Measurements from ENCODE around the gene TMEM51.

Gene TMEM51

DNA sequence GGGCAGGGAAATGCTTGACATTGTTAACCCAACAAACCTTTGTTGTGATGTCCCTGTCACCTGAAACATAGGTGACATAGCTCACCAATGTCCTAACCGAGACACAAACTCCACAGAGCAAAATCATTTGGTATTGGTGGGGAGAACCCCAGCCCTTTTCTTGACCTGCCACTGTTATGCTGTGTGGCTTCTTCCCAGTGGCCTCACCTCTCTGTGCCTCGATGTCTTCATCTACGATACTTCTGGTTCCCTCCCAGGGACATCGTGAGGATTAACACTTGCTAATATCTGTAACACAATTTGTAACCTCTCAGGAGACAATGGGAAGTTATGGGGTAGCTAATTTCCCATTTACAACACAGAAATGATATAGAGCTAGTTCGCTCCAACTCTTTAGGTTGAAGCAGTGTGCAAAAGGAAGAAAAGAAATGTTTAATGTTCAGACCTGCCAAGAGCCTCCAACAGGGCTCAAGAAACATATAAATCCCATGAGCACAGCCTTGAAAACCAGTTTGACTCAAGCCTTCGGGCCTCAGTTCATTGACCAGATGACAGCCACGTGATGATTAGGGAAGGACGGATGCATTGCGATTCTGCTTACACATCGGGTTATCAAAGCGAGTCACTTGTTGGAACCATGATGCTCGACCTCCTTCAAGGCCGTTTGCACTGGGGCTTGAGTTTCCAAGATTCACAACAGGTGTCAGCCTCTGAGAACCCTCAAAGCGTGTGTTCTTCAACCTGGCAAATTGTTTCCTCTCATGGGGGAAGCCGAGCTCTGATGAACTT lies 37.8 kb upstream of the TMEM51 start:
- no peaks in the 10 kb centered on the region for H3K36me3 ChIP-seq (ENCODE audit: control insufficient read depth, insufficient read depth, low read length)
- peaks cover 2% of the 10 kb centered on the region; the same call in 1 of the 2 replicates for H3K27me3 ChIP-seq (replicated peaks; ENCODE audit: control insufficient read depth, insufficient read depth, low read length)
- DNase-seq (ENCODE audit: extremely low read depth, insufficient read length) = no peak
- H3K4me3 ChIP-seq (replicated peaks; ENCODE audit: low read depth, low read length) = no peak overlapping the region
- TF ChIP-seq, protein P1, sequence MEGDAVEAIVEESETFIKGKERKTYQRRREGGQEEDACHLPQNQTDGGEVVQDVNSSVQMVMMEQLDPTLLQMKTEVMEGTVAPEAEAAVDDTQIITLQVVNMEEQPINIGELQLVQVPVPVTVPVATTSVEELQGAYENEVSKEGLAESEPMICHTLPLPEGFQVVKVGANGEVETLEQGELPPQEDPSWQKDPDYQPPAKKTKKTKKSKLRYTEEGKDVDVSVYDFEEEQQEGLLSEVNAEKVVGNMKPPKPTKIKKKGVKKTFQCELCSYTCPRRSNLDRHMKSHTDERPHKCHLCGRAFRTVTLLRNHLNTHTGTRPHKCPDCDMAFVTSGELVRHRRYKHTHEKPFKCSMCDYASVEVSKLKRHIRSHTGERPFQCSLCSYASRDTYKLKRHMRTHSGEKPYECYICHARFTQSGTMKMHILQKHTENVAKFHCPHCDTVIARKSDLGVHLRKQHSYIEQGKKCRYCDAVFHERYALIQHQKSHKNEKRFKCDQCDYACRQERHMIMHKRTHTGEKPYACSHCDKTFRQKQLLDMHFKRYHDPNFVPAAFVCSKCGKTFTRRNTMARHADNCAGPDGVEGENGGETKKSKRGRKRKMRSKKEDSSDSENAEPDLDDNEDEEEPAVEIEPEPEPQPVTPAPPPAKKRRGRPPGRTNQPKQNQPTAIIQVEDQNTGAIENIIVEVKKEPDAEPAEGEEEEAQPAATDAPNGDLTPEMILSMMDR (IDR thresholded peaks at IDR 0.05; ENCODE audit: insufficient read depth, low read length, poor library complexity, severe bottlenecking) = no peak

DNA sequence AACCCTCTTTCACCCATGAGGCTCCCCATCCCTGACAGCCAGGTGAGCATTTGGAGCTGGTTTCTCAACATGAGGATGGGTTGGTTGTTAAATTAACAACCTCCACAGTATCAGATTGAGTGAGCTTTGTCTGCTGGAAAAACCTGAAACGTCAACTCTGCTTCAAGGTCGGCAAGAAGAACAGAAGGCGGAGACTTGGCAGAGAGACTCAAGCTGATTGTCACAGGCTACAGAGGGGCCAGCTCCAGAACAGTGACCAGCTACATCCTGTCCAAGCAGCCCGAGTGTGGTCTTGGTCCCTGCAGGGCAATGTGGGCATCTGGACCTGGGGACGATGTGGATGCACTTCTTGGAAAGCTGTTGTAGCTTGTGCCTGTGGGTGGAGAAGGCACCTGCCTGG lies 36.6 kb upstream of the TMEM51 start:
- DNase-seq (ENCODE audit: extremely low read depth, insufficient read length) = no peak

DNA sequence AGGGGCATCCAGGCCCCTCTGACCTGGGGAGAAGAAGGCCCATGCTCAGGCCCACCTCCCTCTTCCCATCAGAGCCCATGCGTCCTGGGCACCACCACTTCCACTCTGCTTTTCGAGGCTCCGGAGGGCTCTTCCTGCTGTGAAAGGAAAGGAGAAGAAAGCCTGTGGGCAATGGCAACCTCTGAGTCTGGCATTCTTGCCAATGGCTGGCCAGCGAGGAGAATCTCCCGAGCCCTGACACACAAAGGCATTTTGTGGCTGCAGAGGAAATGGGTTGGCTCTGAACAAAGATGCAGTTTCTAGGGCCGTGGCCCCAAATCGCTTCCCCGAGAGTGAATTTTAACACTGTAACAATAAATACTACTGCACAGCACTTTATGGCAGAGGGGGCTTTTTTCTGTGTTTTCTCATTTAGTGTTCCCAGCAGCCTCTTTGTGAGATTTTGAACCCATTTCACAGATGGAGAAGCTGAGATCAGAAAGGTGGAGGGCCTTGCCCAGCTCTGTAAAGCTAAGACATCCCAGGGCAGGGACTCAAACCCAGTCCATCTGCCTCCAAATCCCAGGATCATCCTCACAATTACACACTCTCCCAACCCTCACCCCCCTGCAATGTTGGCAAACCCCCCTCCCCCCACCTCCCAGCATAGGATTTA lies 35.7 kb upstream of the TMEM51 start:
- no peaks in the 10 kb centered on the region for H3K36me3 ChIP-seq (ENCODE audit: control insufficient read depth, insufficient read depth, low read length)
- DNase-seq (ENCODE audit: extremely low read depth, insufficient read length) = no peak
- TF ChIP-seq, protein P1 (IDR thresholded peaks at IDR 0.05; ENCODE audit: insufficient read depth, low read length, poor library complexity, severe bottlenecking) = no peak
- peaks cover 2% of the 10 kb centered on the region; the same call in 1 of the 2 replicates for H3K27me3 ChIP-seq (replicated peaks; ENCODE audit: control insufficient read depth, insufficient read depth, low read length)
- no peak overlapping the region for H3K4me3 ChIP-seq (replicated peaks; ENCODE audit: low read depth, low read length)

More for the DNA sequence above, 36.6 kb upstream of the TMEM51 start:
- no peaks in the 10 kb centered on the region for H3K36me3 ChIP-seq (ENCODE audit: control insufficient read depth, insufficient read depth, low read length)
- H3K27me3 ChIP-seq (replicated peaks; ENCODE audit: control insufficient read depth, insufficient read depth, low read length) = peaks cover 2% of the 10 kb centered on the region; the same call in 1 of the 2 replicates
- H3K4me3 ChIP-seq (replicated peaks; ENCODE audit: low read depth, low read length) = no peak overlapping the region
- TF ChIP-seq, protein P1 (IDR thresholded peaks at IDR 0.05; ENCODE audit: insufficient read depth, low read length, poor library complexity, severe bottlenecking) = no peak

DNA sequence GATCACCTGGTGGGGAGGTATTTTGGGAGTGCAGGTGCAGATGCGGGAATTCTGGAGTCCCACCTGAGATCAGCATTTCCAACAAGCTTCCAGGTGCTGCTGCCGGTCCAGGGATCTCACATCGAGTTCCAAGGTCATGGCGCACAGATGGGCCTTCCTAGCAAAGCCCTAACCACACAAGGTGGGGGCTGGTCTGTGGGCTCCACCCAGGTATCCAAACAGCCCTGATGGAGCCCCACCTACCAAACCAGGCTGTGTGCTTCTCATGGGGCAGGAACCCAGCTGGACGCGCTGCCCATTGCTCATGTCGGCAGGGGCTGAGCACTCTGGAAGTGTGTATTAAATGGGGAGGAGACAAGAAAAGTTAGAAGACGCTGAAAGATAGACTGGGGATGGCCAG lies 35.0 kb upstream of the TMEM51 start:
- TF ChIP-seq, protein P1 (IDR thresholded peaks at IDR 0.05; ENCODE audit: insufficient read depth, low read length, poor library complexity, severe bottlenecking) = no peak
- Histone ChIP-seq H3K36me3 (ENCODE audit: control insufficient read depth, insufficient read depth, low read length) (no peaks in the 10 kb centered on the region), H3K27me3 (replicated peaks; ENCODE audit: control insufficient read depth, insufficient read depth, low read length) (peaks cover 2% of the 10 kb centered on the region; the same call in 1 of the 2 replicates), H3K4me3 (replicated peaks; ENCODE audit: low read depth, low read length) (no peak overlapping the region)
- no peak for DNase-seq (ENCODE audit: extremely low read depth, insufficient read length)

DNA sequence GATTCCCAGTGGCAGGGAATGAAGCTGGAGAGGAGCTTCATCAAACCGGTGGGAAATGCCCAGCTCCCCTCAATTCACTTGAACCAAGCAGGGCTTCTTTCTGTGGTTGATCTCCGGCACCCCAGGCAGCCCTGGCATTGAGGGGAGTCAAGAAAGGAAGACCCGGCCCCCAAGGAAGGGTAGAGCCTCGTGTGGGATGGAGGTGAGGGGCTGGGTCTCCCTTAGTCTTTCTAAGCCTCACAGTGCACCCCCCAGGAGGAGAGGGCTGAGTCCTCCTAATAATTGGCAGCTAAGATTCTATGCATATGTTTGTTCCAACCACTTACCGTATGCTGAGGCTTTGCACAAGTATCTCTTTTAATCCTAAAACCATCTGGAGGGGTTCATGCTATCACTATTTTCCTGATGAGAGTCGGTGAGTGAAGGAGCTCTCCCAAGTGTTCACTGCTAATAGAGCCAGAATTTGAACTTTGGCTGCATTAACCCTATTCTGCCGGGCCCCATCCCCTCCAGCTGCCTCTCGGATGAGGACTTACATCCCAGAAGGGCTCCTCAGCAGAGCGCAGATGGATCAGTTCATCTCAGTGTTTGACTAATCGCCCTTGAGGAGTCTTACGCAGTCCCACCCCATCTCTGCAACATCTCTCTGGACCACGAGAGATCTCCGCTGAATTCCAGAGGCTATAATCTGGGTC lies 33.1 kb upstream of the TMEM51 start:
- no peaks in the 10 kb centered on the region for H3K36me3 ChIP-seq (ENCODE audit: control insufficient read depth, insufficient read depth, low read length)
- H3K27me3 ChIP-seq (replicated peaks; ENCODE audit: control insufficient read depth, insufficient read depth, low read length) = peaks cover 2% of the 10 kb centered on the region; the same call in 1 of the 2 replicates
- TF ChIP-seq, protein P1 (IDR thresholded peaks at IDR 0.05; ENCODE audit: insufficient read depth, low read length, poor library complexity, severe bottlenecking) = no peak
- H3K4me3 ChIP-seq (replicated peaks; ENCODE audit: low read depth, low read length) = no peak overlapping the region
- no peak for DNase-seq (ENCODE audit: extremely low read depth, insufficient read length)

All from GM06990 (cell line).